Measurements from ENCODE around the gene SLC25A22. TPM values are rescaled to one million over a fixed set of nuclear protein-coding genes. Genes with fewer than 3 reads are reported as not detected.

Gene SLC25A22
- total and polyA plus RNA-seq, 4 experiments from 2014 or later: 9.4 to 24.1 (median 18.7) TPM

DNA sequence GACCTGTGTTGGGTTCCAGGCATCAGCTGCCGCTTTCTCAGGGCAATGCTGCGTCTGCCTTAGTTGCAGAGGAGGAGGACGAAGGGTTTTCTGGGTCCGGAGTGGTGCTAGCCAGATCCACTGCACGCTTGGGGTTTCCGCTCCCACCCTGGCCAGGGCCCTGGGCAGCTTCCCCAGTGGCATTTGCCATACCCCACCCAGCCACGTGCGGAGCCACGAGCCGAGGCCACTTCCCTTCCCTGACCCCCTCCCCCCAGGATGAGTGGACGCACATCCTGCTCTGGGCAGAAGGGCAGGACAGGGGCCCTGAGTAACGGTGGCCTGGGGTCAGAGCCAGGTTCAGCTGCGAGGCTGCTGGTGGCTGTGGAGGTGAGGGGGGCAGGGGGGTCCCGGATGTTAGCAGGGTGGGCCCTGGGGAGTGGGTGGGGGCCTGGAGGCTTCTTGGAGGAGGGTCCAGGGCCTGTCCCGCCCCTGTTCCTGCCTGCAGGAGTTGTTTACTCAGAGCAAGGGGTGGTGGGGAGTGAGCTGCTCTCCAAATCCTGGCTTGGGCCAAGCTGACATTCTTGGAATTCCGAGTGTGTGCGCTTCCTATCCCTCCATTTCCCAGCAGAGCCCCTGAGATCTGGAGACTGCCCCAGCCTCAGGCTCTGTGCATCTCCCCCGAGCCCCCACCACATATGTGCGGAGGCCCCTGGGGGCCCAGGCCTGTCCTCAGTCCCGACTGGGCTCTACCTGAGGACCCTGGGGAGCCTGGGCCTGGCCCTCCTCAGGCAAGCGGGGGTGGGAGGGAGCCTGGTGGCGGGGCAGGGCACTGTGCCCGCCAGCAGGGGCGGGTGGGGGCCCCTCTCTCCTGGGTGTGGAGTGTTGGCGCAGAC lies 46.0 kb upstream of the SLC25A22 start:
- Mint-ChIP-seq H3K27ac (peak overlapping the region in 2 of 7 donors; percentile 35 to 54), H3K36me3 (peaks cover 0 to 9% of the 10 kb centered on the region in 2 donors), H3K4me3 (peak overlapping the region in 7 of 8 donors; percentile 62 to 78 (median 76)), H3K27me3 (peaks cover 2 to 4% of the 10 kb centered on the region in 2 donors), H3K9me3 (peaks cover 0 to 1% (median 0%) of the 10 kb centered on the region in 8 donors), H3K4me1 (peaks cover 6 to 39% (median 20%) of the 10 kb centered on the region in 4 donors)
- Histone ChIP-seq H3K27ac (ENCODE audit: low read depth, low read length) (no peak overlapping the region), H3K4me1 (ENCODE audit: insufficient read depth, low read length) (peaks cover 39% of the 10 kb centered on the region), H3K4me3 (ENCODE audit: low read length in 2 of 2) (no peak overlapping the region), H3K9me3 (ENCODE audit: control insufficient read depth in 1 of 2, low read length in 2 of 2) (no peaks in the 10 kb centered on the region), H3K36me3 (ENCODE audit: insufficient read depth, low read length) (peaks cover 10% of the 10 kb centered on the region), H3K27me3 (ENCODE audit: insufficient read depth, low read length) (peaks cover 8% of the 10 kb centered on the region)
- ChIA-PET POLR2A (ENCODE audit: partially characterized antibody) (interaction anchor here (1.2 to 5.2 kb wide), 7 partner anchors 12 to 268 kb away, joined by 4 to 67 read pairs (median 8); partner anchors contain the start of genes CD151, CHID1, PHRF1 and PNPLA2), CTCF (ENCODE audit: partially characterized antibody) (no interaction called here)
- no peak for DNase-seq
- intact Hi-C loops (cut with micrococcal nuclease): loop anchor here (2.0 kb wide), 1 partner anchor 83 kb away; no protein-coding TSS in a partner anchor

DNA sequence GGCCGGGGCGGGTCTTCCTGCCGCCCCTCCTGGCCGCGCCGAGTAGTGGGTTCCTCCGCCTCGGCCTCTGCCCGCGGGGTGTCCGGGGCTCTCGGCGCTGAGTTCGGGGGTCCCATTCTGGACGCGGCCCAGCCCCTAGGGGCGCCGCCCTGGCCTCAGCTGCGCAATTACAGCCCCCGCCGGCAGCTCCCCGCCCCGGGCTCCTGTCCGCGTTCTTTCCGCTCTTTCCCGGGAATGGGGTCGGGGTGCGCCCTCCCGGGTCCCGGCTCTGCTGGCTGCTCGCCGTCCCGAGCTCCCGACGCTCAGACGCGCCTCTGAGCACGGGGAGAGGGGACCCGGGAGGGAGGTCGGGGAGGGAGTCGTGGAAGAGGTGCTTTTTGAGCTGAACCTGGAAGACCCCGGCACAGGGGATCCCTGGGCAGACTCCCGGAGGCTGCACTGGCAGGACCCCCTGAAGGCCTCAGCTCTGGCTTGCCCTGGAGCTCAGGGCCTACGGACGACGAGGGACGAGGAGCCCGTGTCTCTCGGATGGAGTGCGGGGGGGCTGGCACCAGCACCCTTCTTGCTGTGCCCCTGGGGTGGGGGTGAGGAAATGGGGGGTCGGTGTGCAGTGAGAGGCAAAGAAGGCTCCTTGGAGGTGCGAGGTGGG lies 45.1 kb upstream of the SLC25A22 start:
- H3K4me1 ChIP-seq (ENCODE audit: insufficient read depth, low read length): peaks cover 31% of the 10 kb centered on the region
- ChIA-PET CTCF (ENCODE audit: partially characterized antibody) (interaction anchor here (0.9 kb wide), 1 partner anchor 732 kb away, joined by 3 read pairs; no protein-coding TSS in a partner anchor), POLR2A (ENCODE audit: partially characterized antibody) (interaction anchor here (0.5 to 5.2 kb wide), 15 partner anchors 11 to 555 kb away, joined by 3 to 67 read pairs (median 4); partner anchors contain the start of genes CD151, CHID1, PHRF1 and PNPLA2)
- H3K27me3 ChIP-seq (ENCODE audit: insufficient read depth, low read length): no peaks in the 10 kb centered on the region
- peaks cover 13% of the 10 kb centered on the region for H3K36me3 ChIP-seq (ENCODE audit: insufficient read depth, low read length)
- Mint-ChIP-seq H3K4me1 (peaks cover 4 to 35% (median 15%) of the 10 kb centered on the region in 4 donors), H3K27me3 (peaks cover 0 to 2% of the 10 kb centered on the region in 2 donors), H3K4me3 (peak overlapping the region; percentile 62 to 78 (median 75)), H3K36me3 (peaks cover 0 to 14% of the 10 kb centered on the region in 2 donors), H3K9me3 (peaks cover 0 to 1% (median 0%) of the 10 kb centered on the region in 8 donors), H3K27ac (peak overlapping the region in 4 of 7 donors; percentile 35 to 80 (median 48))
- peak overlapping the region; percentile 6 to 97 for H3K4me3 ChIP-seq (ENCODE audit: low read length in 2 of 2)
- intact Hi-C loops (cut with micrococcal nuclease): loop anchor here (2.0 kb wide), 1 partner anchor 84 kb away; no protein-coding TSS in a partner anchor
- H3K9me3 ChIP-seq (ENCODE audit: control insufficient read depth in 1 of 2, low read length in 2 of 2): no peaks in the 10 kb centered on the region
- no peak overlapping the region for H3K27ac ChIP-seq (ENCODE audit: low read depth, low read length)
- no peak for DNase-seq

DNA sequence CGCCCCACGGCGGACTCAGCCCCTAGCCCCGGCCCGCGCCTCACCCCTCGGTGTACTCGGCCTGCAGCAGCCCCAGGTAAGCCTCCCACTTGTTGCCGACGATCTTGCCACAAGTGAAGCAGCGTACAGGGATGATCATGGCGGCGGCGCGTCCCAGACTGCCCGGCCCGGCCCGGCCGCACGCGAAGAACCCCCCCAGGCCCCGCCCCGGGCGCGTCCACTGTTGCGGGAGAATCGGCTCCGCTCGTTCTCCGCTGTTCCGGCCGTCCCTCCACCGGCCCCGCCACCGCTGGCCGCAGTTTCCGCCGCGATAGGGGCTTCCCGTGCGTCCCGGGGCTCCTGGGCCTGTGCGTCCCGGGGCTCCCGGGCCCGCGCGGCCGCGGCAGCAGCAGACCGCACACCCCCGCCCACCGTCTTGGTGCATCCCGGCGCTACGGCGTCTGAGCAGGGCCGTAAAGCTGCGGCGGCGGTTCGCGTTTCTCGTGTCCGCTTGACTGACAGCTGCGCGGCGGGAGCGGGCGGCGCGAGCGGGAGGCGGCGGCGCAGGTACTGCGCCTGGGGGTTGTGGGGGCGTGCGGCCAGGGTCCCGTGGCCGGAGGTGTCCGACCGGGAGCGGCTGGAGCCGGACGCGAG lies 44.4 kb upstream of the SLC25A22 start, which contains the start of the genes POLR2L and TSPAN4:
Gene POLR2L, minus strand, starts transcription at position 160 of the 633 bp plus-strand sequence. Its CDS starts 21 bp downstream, at position 139.
Gene TSPAN4, plus strand, starts transcription at position 483 of the 633 bp plus-strand sequence. CDS start 7,453 bp downstream, outside the sequence.
- Histone ChIP-seq H3K4me3 (ENCODE audit: low read length in 2 of 2) (peak within 1 kb of the TSS; percentile 57 to 97), H3K4me1 (ENCODE audit: insufficient read depth, low read length) (peaks cover 31% of the 10 kb centered on the region), H3K9me3 (ENCODE audit: control insufficient read depth in 1 of 2, low read length in 2 of 2) (no peaks in the 10 kb centered on the region), H3K36me3 (ENCODE audit: insufficient read depth, low read length) (peaks cover 13% of the 10 kb centered on the region), H3K27me3 (ENCODE audit: insufficient read depth, low read length) (no peaks in the 10 kb centered on the region), H3K27ac (ENCODE audit: low read depth, low read length) (peak within 1 kb of the TSS; percentile 77)
- Mint-ChIP-seq H3K9me3 (peaks cover 0 to 1% (median 0%) of the 10 kb centered on the region in 8 donors), H3K27ac (peak within 1 kb of the TSS; percentile 66 to 89 (median 84)), H3K27me3 (peaks cover 0 to 2% of the 10 kb centered on the region in 2 donors), H3K4me3 (peak within 1 kb of the TSS; percentile 84 to 89 (median 86)), H3K36me3 (peaks cover 0 to 15% of the 10 kb centered on the region in 2 donors), H3K4me1 (peaks cover 4 to 35% (median 15%) of the 10 kb centered on the region in 4 donors)
- peak; percentile 83 to 94 (median 85) for DNase-seq
- ChIA-PET CTCF (ENCODE audit: partially characterized antibody) (interaction anchor here (0.9 kb wide), 1 partner anchor 733 kb away, joined by 3 read pairs; no protein-coding TSS in a partner anchor), POLR2A (ENCODE audit: partially characterized antibody) (interaction anchor here (0.5 to 5.2 kb wide), 16 partner anchors 10 to 555 kb away, joined by 3 to 67 read pairs (median 4); partner anchors contain the start of genes CD151, CHID1, PHRF1 and PNPLA2)
- intact Hi-C loops (cut with micrococcal nuclease): loop anchor here (1.0 to 2.0 kb wide), 3 partner anchors 23 to 84 kb away; partner anchors contain the start of gene RPLP2

- H3K4me1 Mint-ChIP-seq: peaks cover 4 to 35% (median 15%) of the 10 kb centered on the region in 4 donors
These were observed 43.9 kb upstream of the SLC25A22 start for GRCh38 chr11:841981-842369.

DNA sequence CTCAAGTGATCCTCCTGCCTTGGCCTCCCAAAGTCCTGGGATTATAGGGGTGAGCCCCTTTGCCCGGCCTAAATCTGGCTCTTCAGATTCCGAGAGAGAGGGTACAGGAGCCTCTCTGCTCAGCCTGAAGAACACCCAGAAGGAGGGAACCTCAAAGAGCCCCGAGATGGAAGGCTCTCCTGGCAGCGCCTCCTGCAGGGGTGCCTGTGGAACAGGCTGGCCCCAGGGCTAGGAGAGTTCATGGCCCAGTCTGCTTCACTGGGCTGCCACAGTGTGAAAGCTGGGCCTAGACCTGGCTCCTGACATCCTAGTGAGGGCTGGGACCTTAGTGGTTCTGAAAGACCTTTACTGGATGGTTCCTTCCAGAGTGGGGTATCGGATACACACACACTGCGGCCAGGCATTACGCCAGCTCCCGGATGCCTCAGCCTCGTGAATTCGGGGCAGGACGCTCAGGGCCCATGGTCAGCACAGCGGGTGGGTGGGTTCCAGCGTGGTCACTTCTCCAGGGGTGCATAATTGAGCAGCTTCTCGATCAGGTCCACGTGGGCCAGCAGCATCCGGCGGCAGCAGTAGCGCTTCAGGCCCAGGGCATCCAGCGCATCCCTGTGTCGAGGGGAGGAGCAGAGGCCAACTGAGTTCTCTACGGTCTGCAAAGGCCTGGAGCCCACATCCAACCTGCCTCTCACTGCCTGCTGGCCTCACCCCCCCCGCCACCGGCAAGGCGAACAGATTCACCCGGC lies 42.0 kb upstream of the SLC25A22 start:
- Mint-ChIP-seq H3K9me3 (peaks cover 0 to 1% (median 0%) of the 10 kb centered on the region in 8 donors), H3K4me1 (peaks cover 4 to 31% (median 15%) of the 10 kb centered on the region in 4 donors), H3K27ac (peak overlapping the region in 4 of 7 donors; percentile 52 to 78 (median 68)), H3K27me3 (no peaks in the 10 kb centered on the region), H3K4me3 (peak overlapping the region; percentile 20 to 89 (median 72)), H3K36me3 (peaks cover 0 to 17% of the 10 kb centered on the region in 2 donors)
- Histone ChIP-seq H3K4me3 (ENCODE audit: low read length in 2 of 2) (no peak overlapping the region), H3K27me3 (ENCODE audit: insufficient read depth, low read length) (no peaks in the 10 kb centered on the region), H3K36me3 (ENCODE audit: insufficient read depth, low read length) (peaks cover 13% of the 10 kb centered on the region), H3K27ac (ENCODE audit: low read depth, low read length) (no peak overlapping the region), H3K4me1 (ENCODE audit: insufficient read depth, low read length) (peaks cover 31% of the 10 kb centered on the region), H3K9me3 (ENCODE audit: control insufficient read depth in 1 of 2, low read length in 2 of 2) (no peaks in the 10 kb centered on the region)
- intact Hi-C loops (cut with micrococcal nuclease): no loop called here
- ChIA-PET POLR2A (ENCODE audit: partially characterized antibody) (interaction anchor here (4.8 to 5.2 kb wide), 2 partner anchors 8 to 20 kb away, joined by 57 to 67 read pairs; partner anchors contain the start of genes CD151 and PNPLA2), CTCF (ENCODE audit: partially characterized antibody) (interaction anchor here (1.1 kb wide), 1 partner anchor 21 kb away, joined by 4 read pairs; the partner anchor contains the start of gene PNPLA2)
- no peak for DNase-seq

More at GRCh38 chr11:841981-842369, 43.9 kb upstream of the SLC25A22 start:
- peak overlapping the region; percentile 57 to 97 for H3K4me3 ChIP-seq (ENCODE audit: low read length in 2 of 2)
- no peaks in the 10 kb centered on the region for H3K9me3 ChIP-seq (ENCODE audit: control insufficient read depth in 1 of 2, low read length in 2 of 2)
- intact Hi-C loops (cut with micrococcal nuclease): loop anchor here (1.0 to 2.0 kb wide), 3 partner anchors 23 to 85 kb away; partner anchors contain the start of gene RPLP2
- Mint-ChIP-seq H3K27ac (peak overlapping the region; percentile 66 to 89 (median 84)), H3K9me3 (peaks cover 0 to 1% (median 0%) of the 10 kb centered on the region in 8 donors), H3K36me3 (peaks cover 0 to 17% of the 10 kb centered on the region in 2 donors), H3K27me3 (peaks cover 0 to 2% of the 10 kb centered on the region in 2 donors), H3K4me3 (peak overlapping the region; percentile 84 to 89 (median 86))
- H3K36me3 ChIP-seq (ENCODE audit: insufficient read depth, low read length): peaks cover 13% of the 10 kb centered on the region
- no peaks in the 10 kb centered on the region for H3K27me3 ChIP-seq (ENCODE audit: insufficient read depth, low read length)
- ChIA-PET CTCF (ENCODE audit: partially characterized antibody) (interaction anchor here (1.4 kb wide), 1 partner anchor 209 kb away, joined by 5 read pairs; no protein-coding TSS in a partner anchor), POLR2A (ENCODE audit: partially characterized antibody) (interaction anchor here (1.1 to 5.2 kb wide), 7 partner anchors 10 to 336 kb away, joined by 3 to 67 read pairs (median 8); partner anchors contain the start of genes CD151, CHID1, PNPLA2 and RPLP2)
- H3K27ac ChIP-seq (ENCODE audit: low read depth, low read length): peak overlapping the region; percentile 77
- peaks cover 31% of the 10 kb centered on the region for H3K4me1 ChIP-seq (ENCODE audit: insufficient read depth, low read length)
- DNase-seq: no peak

Measured in CD4-positive, alpha-beta memory T cell (primary cell).